COLO668 (cell line): ENCODE data around the gene PDZD4.

Source experiments
- DNase-seq: peaks from one replicate; lab custom pipeline; 2025; ENCODE audit not compliant: unreplicated experiment; lab: John Stamatoyannopoulos, UW

The PDZD4 gene

DNA sequence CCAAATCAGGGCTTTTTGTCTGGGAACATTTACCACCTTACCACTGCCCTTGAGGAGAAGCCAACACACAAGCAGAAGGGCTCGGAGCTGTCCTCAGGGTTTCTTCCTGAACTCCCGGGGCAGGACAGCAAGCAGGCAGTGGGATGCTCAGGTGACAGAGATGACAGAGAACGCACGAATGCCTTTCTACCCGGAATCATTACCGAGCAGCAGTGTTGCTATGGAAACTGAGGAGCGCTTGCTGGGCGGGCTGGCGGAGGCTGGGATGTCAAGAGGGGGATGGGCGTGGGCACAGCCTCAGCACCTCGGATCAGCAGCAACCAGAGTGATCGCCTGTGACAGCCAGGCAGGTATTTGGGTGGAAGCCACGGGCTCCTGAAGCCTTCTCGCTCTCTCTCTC, 18.1 kb downstream of the PDZD4 start:
- no peak for DNase-seq

DNA sequence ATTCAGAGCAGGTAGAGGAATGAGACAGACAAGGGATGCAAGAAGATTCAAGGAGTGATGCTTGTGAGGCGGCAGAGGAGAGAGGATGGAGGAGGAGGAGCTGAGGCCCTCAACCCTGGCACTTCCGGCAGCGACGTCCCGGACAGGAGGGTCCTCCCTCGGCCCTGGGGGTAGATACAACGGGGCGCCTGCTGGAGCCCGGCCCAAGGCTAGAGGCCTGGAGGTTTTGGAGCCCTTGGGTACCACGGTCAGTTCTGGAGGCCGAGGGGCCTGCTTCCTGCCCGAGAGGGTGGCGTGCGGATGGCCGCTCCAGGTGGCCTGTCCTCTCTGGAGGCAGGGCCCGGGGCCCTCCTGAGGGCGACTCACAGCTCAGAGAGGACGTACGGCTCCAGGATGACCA, 22.4 kb downstream of the PDZD4 start:
- DNase-seq, result no peak

DNA sequence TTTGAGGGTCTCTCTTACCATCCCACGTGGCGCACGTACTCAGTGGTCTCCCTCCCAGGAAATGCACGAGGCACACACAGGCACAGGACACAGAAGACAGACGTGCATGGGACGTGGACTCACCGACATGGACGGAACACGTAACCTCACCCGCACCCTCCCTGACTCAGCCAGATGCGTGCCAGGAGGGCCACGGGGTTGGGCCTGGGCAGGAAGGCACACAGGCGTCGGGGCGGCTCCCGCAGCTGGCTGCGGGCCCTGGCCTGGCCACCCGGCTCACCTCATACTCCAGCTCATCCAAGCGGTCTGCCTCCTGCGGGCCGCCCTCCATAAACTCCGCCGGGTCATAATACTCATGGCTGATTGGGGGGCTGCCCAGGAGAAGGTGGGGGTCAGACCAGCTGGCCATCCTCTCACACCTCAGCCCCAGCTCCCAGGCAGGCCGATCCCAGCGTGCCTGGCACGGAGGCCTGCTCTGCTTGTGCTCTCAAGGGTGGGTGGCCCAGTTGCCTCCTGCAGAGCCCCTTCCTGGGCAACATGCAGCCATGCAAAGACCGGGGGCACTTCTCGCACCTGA, 23.3 kb downstream of the PDZD4 start:
- no peak for DNase-seq

DNA sequence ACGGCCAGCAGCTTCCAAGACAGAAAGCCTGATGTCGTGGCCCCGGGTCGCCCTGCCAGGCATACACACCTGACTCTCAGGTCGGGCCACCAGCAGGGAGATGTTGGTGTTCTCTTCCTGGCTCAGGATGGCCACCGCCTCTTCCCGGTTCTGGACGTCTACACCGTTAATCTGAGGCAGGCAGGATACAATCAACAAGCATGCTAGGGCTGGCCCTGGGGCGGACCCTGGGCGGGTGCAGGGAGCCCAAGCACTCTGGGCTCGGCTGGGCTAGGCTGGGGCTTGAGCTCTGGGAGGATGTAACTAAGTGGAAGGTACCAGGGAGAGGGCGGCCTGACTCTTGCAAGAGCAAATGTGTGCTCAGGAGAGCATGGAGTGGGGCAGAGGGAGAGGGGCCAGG, 24.9 kb downstream of the PDZD4 start:
- DNase-seq, result no peak

DNA sequence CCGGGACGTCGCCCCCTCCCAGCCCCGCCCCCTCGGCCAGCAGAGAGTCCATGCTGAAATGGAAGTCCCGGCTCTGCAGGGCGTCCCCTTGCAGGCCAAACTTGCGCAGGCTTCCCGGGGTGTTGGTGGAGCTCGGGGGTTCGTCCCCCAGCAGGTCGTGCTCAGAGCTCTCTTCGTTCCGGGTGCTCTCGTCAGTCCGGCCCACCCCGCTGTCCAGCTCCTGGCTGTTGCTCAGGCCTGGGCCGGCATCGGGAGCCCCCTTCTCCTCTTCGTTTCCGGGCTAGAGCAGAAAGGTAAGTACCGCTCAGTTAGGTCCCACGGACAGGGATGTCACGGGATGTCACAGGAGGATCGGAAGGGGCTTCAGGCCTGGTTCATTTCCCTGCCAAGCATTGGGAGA, 25.7 kb downstream of the PDZD4 start:
- DNase-seq, result no peak

DNA sequence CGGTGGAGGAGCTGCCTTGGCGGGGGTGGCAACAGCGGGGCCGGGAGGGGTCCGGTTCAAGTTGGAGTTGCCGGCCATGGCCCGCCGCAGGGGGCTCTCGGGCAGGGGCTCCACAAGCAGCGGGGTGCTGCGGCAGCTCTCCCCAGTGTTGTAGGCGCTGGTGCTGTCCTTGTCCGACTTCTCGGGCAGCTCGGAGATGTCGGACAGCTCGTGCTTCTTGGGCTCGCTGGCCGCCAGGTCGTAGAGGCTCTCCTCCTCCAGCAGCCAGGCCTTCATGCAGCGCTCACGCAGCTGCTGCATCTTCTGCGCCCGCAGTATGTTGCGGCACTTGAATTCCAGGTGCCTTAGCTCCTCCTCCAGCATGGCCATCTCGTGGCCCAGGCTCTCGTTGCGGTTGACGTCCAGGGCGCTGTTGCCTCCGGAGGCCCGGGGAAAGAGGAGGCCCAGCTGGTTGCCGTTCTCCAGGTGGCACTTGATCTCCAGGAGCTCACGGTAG, 26.2 kb downstream of the PDZD4 start:
- DNase-seq, result no peak

DNA sequence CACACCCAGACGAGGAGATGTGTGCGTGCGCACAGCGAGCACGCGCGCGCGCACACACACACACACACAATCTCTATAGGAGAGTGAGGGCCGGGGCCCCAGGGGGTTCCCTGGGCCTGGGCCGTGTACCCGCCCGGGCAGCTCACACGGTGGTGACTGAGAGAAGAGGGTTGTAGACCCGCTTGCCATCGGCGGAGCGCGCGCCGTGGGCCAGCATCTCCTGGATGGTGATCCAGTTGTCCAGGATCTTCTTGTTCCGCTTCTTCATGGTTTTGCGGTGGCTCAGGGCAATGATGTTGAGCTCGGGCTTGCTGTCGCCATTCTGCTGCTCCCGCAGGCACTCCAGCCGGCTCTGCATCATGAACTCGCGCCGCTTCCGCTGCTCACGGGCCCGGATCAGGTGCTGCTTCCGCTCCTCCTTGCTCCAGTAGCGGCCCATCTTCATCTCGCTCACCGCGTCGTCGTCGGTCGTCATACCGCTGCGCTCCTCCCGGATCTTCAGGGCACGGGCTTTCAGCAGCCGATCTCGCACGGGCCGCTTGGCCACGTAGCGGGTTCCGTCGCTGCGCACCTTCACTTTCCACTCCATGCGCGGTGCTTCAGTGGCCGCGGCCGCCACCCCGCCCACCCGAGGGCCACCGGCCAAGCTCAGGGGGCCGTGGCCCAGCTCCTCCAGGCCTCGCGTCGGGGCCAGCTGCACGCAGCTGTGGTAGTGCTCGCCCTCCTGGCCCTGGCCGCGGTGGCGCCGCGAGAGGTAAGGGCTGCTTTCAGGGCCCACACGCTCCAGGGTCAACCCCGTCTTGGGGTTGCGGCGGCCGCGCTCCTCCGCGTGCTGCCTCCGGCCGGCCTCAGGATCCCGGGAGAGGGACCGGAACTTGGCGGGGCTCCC, 26.9 kb downstream of the PDZD4 start:
- no peak for DNase-seq

DNA sequence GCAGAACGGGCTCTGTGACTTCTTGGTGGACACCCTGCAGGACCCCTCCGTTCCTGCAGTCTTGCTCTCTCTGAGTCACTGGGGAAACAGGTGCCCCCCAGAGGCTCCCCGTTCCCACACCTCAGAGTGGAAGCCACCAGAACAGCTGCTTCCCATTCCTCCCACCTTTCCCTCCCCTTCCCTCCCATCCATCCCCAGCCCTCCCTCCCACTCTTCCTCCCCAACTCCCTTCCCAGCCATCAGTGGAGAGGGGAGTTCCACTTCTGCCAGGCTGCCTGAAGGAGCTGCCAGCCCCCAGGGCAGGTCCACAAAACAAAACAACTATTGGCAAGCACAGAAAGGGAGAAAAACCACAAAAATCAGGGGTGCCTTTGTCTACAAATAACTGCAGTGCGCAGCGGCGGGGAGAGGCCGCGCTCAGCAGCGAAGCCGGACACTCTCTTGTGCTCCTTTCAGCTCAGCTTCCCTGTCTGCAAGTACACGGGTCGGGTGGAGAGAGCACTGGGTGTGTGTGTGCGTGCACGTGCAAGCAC, 27.8 kb downstream of the PDZD4 start:
- no peak for DNase-seq

DNA sequence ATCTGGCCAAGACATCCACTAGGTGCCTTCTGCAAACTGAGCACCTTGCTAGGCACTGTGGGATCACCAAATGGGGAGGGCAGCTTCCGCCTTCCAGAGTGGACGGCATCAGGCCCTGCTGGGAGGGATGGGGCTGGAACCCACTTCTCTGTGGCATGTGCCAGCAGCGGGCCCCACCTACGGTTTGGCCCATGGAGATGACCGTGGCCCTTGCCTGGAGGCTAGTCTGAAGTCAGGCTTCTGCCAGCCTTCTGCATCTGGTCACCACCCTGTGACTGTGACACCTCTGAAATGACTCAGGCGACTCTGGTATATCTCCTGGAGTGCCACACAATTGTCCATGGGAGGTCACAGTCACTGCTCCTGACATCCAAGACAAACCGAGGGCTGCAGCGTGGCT, 28.7 kb downstream of the PDZD4 start:
- DNase-seq, result no peak

DNA sequence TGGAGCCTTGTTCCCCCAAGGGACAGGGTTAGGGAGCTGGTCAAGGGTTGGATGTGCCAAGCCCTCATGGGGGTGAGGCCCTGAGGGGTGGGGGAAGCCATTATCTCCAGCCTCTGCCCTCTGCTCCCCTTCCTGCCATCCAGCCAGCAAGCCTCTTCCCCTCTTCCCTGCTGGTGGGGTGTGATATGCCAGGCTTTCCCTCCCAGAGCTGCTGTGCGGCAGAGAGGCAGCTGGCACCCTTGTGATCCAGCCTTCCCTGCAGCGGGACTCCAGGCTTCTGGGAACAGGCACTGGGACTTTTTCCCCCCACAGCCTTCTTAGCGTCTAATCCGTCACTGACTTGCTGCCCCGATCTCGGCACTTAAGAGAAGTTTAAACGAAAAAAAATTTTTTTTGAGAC, 29.6 kb downstream of the PDZD4 start:
- peak; percentile 16 for DNase-seq

DNA sequence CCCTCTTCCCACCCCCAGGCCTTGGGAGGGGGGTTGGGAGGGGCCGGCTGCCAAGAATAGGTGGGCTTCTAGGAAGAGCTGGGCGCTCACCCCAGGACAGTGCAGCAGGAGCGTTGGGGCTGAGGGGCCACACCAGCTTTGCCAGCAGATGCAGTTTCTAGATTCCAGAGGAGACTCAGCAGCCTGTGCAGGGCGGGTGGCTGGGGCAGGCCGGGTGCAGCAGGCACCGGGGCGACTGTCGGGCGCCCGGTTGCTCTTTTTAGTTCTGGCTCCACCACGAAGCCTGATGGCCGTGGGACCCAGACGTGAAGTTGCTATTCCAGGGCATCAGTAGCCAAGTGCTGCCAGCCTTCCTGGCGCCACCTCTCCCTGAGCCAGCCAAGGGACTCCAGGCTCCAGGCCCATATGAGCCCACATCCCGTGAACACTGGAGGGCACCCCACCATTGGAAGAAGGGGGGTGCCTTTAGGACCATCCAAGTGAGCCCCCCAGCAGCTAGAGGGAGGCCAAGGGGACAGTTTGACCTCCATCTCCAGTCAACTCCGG, 30.1 kb downstream of the PDZD4 start:
- DNase-seq, result no peak

DNA sequence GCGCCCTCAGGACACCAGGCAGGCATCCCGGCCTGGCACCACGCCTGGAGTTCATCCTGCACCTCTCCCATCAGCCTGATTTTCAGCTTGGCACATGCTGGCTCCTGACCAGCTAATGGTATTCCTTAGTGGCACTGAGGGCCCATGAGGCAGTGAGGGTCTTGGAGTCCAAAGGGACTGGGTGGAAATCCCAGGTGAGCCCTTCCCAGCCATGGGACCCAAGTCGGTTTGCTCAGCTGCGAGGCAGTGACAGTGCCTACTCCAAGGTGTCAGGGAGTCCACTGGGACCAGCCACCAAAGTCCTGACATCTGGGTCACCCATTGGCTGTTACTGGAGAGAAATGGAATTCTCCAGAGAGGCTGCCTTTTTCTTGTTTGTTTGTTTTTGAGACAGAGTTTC, 31.0 kb downstream of the PDZD4 start:
- no peak for DNase-seq

DNA sequence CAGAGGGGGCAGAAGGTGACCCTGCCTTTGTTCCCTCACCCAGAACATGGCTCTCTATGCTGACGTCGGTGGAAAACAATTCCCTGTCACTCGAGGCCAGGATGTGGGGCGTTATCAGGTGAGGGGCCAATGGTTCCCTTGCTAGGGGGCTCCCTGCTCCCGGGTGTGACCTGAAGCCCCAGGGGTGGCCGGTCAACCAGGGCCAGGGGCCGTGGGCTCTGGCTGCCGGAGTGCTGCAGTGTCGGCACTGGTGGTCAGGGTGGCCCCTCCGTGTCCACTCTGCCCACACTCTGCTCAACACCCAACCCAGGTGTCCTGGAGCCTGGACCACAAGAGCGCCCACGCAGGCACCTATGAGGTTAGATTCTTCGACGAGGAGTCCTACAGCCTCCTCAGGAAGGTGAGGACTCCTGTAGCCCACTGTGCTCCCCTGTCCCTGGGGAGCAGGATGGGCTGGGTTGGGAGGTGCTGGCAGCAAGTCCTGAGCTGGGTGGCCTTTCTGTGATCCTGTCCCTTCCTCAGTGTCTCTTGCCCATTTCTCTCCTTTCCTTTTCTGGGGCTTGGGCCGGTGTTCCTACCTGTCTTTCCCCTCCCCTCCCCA, 32.8 kb downstream of the PDZD4 start:
- DNase-seq, result no peak

DNA sequence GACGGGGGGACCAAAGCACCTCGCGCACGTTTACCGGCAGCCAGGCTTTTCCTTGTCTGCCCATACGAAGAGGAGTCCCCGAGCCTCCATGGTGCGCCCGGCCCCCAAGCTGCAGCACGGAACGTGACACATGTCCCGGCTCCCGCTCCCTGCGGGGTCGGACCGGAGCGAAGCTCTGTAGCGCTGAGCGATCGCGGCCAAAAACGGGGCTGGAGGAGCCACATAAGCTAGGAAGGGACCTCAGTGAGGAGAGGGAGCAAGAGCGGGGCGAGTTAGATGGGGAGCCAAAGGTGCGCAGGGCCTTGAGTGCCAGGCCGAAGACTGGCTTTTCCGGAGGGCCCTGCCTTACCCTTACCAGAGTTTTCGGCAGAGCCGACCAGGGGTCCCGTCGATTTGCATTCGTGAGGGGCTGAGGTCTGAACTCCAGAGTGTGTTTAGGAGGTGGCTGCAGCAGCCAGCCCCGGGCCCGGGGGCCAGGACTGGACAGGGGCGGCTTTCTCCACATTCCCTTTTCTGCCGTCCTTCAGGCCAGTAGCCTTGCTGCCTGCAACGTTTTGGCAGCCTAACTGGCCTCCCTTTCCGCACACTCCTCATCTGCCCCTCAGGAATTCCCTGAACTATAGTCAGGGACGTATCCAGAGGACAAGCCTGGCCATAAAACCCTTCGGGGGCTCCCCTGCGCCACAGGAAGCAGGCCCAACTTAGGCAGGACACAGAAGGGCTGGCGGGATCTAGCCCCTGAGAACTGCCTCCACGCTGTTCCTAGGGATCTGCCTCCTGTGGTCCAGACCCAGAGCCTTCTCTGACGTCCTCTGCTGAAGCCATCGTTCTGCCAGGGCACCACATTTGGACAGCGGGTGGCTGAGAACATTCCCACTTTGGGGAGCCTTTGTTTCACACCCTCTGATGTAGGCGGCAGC, 35.2 kb downstream of the PDZD4 start:
- peak; percentile 42 for DNase-seq

DNA sequence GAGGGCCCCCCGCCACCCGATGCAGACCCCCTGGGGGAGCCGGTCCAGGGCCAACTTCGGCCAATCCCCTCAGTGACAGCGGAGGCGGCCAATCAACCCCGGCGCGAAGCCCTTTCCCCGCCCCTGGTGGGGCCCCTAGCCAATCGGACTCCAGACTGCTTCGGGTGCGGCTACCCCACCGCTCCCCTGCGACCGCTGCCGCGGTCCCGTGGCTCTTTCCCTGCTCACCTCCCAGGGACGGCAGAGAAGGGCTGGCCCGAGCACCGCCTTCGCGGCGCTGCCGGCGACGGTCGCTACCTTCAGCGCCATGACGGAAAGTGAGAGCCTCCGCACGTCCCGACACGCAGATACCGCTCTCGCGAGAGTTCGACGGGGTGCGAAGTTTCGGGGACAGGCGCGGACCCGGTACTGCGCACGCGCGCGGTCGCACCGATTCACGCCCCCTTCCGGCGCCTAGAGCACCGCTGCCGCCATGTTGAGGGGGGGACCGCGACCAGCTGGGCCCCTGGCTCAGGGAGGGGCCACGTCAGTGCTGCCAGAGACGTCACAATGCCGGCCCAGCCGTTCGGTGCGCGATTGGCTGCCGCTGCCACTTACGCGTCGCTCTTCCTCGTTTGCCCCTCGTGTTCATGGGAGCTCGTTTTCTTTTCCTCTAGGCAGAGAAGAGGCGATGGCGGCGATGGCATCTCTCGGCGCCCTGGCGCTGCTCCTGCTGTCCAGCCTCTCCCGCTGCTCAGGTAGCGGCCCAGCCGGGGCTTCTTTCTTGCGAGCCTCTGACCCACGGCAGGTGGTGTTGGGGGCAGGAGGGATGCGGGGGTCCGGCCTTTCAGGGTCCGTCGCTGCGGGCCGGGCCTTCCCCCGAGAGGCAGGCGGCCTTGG, 36.1 kb downstream of the PDZD4 start, which contains the start of the genes IDH3G and SSR4:
Gene IDH3G (minus strand): TSS at position 358 of the 879 bp plus-strand sequence. CDS start 49 bp downstream, at position 309.
Gene SSR4 (plus strand): TSS at position 651 of the 879 bp plus-strand sequence. CDS start 20 bp downstream, at position 671.
- peak; percentile 98 for DNase-seq

DNA sequence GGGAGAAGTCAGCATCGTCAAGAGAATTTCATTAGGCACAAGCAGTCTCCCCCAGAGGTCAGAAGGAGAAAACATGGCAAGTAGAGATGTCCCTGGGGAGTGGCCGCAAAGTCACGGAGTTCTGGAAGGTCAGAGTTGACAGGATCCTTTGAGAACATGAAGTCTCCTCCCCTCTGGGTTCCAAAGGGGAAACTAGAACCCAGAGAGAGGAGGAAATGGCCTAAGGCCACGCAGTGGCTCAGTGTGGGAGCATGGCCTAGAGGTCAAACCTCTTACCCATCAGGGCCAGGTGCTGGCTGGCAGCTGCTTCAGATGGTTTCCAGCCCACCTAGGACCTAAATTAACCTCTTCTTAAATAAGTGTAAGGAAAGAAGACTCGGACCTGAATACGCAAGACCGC, 37.1 kb downstream of the PDZD4 start:
- peak; percentile 25 for DNase-seq

DNA sequence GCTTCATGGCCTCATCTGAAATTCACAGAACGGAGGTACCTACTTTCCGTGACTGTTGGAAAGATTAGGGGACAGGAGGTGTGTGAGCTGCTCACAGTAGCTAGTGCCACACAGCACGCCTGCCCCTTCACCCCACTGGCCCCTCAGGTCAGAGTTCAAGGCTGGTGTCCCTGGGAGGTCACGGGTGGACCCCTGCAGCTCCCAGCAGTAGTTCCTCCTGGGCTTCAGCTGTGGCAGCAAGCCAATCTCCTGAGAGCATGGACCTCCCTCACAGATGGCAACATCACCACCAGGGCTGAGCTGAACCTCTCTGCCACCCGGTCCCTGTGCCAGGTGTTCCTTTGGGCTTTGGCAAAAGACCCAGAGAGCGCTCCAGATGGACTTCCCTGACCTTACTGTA, 38.0 kb downstream of the PDZD4 start:
- DNase-seq, result no peak

DNA sequence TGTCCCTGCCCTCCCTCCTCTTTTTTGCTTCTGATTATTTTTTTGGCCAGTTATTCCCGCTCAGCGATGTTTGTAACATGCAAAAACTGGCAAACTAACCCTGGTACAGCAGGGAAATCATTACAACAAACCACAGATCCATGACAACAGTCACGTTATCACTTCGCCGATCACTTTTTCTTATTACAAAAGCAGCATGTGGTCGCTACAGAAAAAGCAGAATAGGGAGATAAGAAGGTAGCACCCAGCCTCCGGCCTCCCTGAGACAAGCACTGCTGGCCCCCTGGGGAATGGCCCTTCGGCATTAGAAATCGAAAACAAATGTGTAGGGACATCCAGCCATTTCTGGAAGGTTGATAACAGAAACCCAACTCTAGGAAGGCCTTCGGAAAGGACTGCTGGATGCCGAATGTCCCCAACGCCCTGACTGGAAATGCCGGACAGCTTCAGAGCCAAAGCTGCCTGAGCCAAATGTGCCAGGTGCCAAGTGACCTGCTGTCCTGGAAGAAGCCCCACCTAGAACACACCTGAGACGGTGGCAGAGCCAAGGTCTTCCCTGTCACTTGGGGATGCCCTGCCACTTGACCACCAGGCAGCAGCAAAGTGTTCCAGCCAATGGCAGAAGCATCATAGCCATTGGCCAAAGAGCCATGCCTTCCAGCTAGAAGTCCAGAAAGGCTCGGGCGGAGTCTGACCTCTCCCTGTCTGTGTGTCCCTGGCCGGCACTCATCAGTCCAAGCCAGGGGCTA, 39.1 kb downstream of the PDZD4 start:
- DNase-seq, result no peak

DNA sequence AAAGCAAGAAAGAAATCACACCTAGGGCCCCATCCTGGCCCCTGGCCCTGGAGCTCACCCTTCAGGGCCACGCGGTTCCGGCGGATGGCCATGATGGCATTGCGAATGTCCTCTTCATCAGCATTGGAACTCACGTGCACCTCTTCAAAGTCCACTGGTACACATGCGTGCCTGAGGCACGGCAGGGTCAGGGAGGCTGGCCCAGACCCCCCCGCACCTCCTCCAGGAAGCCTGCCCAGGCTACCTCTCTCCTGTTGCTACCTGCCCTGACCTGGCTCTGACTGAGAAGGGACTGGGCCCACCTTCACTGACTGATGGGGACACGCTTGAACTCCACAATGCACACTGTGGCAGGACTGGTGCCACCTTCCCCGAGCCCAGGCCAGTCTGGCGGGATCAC, 40.7 kb downstream of the PDZD4 start:
- DNase-seq, result no peak
